T-helper 1 cell (primary cell): ENCODE measurements around the gene SUCLG2.
"Not testable (repeated sequence)": the region's sequence is repeated elsewhere in the genome, so short reads cannot be mapped to it uniquely, and the experiment has no call there.

Source experiments
- DNase-seq, 5 donors: peaks; one replicate each; pipeline ENCODE4 v3.0.0-alpha.2; 2012 to 2020

The SUCLG2 gene

DNA sequence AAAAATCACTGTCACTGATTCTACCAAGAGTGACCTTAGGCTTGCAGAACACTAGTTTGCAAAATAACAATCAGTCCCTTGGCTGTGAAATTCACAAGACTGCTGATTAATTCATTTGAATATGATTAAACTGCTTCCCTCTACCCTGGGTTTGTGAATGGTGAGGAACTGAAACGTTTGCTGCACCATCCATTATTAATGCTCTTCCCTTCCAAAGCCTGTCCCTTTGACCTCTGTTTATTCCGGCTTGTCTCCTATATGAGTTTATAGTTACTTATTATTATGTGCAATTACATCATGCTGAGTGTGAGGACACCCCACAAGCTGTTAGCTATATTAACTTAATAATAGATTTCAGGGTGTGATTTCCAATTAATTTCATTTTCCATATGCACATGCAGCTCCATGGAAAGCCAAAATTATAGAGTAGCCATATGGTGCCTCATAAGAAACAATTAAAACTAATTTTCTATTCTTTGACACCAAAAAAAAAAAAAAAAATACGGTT is 96.5 kb downstream of the SUCLG2 start:
- DNase-seq = no peak

- DNase-seq = no peak
These were observed 102.9 kb downstream of the SUCLG2 start for GRCh38 chr3:67551361-67552016.

GRCh38 chr3:67550541-67550940 is 103.9 kb downstream of the SUCLG2 start:
- no peak for DNase-seq

DNA sequence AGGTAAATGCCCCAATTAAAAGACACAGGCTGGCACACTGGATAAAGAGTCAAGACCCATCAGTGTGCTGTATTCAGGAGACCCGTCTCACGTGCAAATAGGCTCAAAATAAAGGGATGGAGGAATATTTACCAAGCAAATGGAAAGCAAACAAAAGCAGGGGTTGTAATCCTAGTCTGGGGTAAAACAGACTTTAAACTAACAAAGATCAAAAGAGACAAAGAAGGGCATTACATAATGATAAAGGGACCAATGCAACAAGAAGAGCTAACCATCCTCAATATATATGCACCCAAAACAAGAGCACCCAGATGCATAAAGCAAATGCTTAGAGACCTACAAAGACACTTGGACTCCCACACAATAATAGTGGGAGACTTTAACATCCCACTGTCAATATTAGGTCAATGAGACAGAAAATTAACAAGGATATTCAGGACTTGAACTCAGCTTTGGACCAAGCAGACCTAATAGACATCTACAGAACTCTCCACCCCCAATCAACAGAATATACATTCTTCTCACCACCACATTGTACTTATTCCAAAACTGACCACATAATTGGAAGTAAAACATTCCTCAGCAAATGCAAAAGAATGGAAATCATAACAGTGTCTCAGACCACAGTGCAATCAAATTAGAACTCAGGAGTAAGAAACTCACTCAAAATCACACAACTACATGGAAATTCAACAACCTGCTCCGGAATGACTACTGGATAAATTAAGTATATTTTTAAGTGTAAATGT is 111.7 kb downstream of the SUCLG2 start:
- not testable (repeated sequence) for DNase-seq

- DNase-seq = no peak
These were observed 114.1 kb downstream of the SUCLG2 start for GRCh38 chr3:67540198-67540894.

GRCh38 chr3:67537203-67537602 is 117.2 kb downstream of the SUCLG2 start:
- not testable (repeated sequence) for DNase-seq

DNA sequence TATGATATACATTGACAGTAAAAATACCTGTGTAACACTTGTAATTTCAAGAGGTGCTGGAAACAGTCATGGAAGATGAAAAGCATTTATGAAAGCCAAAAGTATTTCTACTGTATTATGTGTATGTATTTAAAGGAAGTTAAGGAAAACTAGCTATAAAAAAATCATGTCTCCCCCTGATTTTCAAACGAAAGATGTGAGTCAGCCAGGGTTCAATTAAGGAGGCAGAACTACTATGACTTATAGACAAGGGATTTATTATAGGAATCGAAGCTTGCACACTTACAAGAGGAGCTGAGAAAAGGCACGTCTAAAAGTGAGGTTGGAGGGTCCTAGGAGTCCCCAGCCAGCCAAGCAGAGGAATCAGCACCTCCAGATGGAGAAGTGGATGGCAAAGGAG is 119.4 kb downstream of the SUCLG2 start:
- no peak for DNase-seq

- DNase-seq = no peak
These were observed 119.8 kb downstream of the SUCLG2 start for GRCh38 chr3:67534594-67534993.

- DNase-seq = no peak
These were observed 123.0 kb downstream of the SUCLG2 start for GRCh38 chr3:67531181-67532101.

DNA sequence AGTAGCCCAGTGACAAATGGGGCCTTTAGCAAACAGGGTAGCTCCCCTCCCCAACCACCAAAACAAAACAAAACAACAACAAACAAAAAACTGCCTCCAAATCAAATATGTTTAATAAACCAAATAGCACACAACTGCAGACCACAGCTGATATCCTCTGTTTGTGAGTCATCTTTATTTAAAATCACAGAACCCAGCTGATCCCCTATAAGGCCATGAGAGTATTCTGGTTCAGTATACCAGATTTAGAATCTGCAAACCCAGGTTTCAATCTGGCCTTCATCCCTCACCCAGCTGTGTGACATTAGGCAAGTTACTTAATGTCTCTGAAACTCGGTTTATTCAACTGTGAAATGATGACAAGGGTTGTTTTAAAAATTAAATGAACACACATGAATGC is 124.5 kb downstream of the SUCLG2 start:
- DNase-seq = no peak

DNA sequence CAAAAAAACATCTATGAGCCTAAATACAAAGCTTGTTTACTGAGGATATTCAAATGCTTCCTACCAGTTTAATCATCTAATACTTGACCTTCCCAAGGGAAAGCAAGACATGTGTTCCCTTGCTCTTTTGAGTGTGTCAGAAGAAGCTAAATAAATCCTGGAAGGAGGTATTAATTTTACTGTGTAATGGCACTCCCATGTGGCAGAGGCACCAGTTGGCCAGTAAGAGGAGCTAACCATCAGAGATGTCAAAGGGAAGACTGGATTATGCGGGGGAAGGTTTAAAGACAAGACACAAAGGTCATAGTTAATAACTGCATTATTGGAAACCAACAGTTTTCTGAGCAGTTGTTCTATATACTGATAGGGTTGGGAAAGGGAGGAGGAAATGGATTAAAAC is 125.1 kb downstream of the SUCLG2 start:
- DNase-seq = no peak

GRCh38 chr3:67526246-67526645 is 128.2 kb downstream of the SUCLG2 start:
- DNase-seq = no peak

DNA sequence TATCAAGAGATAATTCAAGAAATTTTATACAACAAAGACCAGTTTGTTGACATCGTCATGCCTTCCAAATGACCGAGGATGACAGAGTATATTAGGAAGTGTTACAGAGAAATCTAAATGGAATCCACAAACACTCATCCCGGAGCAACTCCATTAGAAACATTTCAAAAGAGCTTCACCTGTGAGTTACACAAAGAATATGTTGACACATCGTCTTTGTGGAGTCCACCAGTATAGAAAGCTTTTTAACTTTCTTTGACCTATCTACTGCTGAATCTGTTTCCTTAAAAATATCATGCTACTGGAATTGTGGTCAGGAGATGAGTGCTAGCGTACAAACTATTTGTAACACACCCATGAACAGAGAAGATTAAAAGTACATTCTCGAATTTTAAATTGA is 130.4 kb downstream of the SUCLG2 start:
- DNase-seq = no peak

GRCh38 chr3:67522081-67522480 is 132.3 kb downstream of the SUCLG2 start:
- no peak for DNase-seq

GRCh38 chr3:67521053-67521646 is 133.3 kb downstream of the SUCLG2 start:
- DNase-seq = no peak

DNA sequence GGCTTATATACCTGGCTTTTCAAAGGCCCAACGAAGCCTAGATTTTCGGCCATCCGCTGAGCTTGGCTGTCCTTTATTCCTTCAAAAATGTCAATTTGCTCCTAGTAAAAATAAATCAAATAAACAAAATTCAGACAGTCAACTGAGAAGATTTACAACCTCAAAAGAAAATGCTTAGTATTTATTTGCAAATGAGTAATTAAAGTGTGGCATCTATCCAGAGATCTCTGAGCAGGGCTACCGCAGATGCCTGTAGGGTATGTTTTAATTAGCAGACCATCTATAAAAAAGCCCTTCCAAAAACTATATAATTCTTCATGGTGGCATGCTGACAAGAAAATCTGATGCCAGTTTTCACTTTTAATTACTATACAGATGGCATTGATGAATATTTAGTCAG is 136.2 kb downstream of the SUCLG2 start:
- DNase-seq = no peak

- DNase-seq = no peak
These were observed 136.6 kb downstream of the SUCLG2 start for GRCh38 chr3:67517781-67518180.

GRCh38 chr3:67516496-67516895 is 137.9 kb downstream of the SUCLG2 start:
- DNase-seq = no peak

- DNase-seq = no peak
These were observed 138.6 kb downstream of the SUCLG2 start for GRCh38 chr3:67515778-67516177.

GRCh38 chr3:67509471-67510075 is 144.8 kb downstream of the SUCLG2 start:
- no peak for DNase-seq

- DNase-seq = no peak
These were observed 146.8 kb downstream of the SUCLG2 start for GRCh38 chr3:67507584-67507983.

DNA sequence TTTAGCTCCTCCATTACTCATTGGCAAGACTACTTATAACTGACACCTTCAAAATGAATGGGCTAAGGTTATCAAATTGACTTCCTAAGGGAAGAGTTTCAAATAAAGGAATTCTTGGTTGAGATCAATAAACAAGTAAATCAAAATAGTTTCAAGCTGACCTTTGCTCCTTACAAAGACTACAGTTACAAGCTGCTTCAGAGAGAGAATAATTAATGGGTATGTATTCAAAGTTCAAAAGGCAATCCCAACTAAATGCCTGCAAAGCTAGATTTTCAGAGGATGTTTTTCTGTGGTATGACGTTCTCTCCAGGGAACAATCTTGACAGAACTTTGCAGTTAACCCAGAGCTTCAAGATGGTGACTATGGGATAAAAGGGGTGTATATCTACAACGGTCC is 153.7 kb downstream of the SUCLG2 start:
- DNase-seq = no peak
